Measurements from ENCODE around the gene CRYZ.

DNA sequence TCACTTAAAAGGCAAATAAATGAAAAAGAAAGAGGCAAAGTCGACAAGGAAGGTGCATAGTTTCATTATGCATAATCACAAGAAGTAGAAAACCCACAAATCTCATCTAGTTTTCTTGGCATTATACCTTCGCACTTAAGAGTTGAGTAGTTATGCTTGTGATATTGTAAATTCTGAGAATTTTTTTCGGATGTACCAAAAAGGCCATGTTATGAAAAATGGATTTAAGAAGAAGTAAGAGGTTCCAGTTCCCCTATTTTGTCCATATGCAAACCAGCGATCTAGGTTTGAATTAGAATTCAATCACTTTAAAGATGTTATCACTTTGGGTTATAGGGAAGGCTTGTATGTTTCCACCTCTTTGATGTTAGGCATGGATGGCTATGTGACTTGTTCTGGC is 51.4 kb downstream of the CRYZ start:
- TF ChIP-seq, protein P1, sequence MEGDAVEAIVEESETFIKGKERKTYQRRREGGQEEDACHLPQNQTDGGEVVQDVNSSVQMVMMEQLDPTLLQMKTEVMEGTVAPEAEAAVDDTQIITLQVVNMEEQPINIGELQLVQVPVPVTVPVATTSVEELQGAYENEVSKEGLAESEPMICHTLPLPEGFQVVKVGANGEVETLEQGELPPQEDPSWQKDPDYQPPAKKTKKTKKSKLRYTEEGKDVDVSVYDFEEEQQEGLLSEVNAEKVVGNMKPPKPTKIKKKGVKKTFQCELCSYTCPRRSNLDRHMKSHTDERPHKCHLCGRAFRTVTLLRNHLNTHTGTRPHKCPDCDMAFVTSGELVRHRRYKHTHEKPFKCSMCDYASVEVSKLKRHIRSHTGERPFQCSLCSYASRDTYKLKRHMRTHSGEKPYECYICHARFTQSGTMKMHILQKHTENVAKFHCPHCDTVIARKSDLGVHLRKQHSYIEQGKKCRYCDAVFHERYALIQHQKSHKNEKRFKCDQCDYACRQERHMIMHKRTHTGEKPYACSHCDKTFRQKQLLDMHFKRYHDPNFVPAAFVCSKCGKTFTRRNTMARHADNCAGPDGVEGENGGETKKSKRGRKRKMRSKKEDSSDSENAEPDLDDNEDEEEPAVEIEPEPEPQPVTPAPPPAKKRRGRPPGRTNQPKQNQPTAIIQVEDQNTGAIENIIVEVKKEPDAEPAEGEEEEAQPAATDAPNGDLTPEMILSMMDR (IDR thresholded peaks at IDR 0.05) = no peak
- TF ChIP-seq POLR2A (IDR thresholded peaks at IDR 0.05) = no peak

All from ovary (tissue), 3 donors.